H1 (cell line): ENCODE measurements around the gene ZIC5. TPM values are rescaled to one million over a fixed set of nuclear protein-coding genes. Genes with fewer than 3 reads are reported as not detected.
A peak's percentile ranks its signal among the peaks of the same experiment; 100 is the strongest.

Experiments
- CTCF ChIA-PET: fragments of 300-600 bp; sonication (Branson Sonifier 250); formaldehyde crosslinking; loops from one replicate; lab custom pipeline; 2021; ENCODE audit not compliant: partially characterized antibody; lab: Charles Lee
- POLR2A ChIA-PET: fragments of 300-600 bp; sonication (Branson Sonifier 250); formaldehyde crosslinking; loops from one replicate; lab custom pipeline; 2021; ENCODE audit warnings: inconsistent platforms; ENCODE audit not compliant: partially characterized antibody; lab: Charles Lee
- DNase-seq, 2 experiments: peaks; one replicate each; pipeline versions ENCODE4 v3.0.0 to v3.0.0-alpha.2; 2010 to 2022; ENCODE audit warnings: low spot score in 2 of 2, low read depth in 1 of 2, mixed read lengths in 1 of 2
- FAIRE-seq: peaks from 2 replicates; lab custom pipeline; 2011; peaks lifted over from hg19 to GRCh38; lab: Jason Lieb, UNC
- H2AFZ ChIP-seq: 2 replicates; pipeline ENCODE4 v1.8.1; 2012; ENCODE audit warnings: low read length, inconsistent platforms
- H2AK5ac ChIP-seq: 2 replicates; pipeline ENCODE4 v1.6.1; 2013; ENCODE audit warnings: low read depth, low read length
- H2BK120ac ChIP-seq: replicated peaks from 2 replicates; pipeline ENCODE3; 2013; ENCODE audit warnings: low read depth, low read length, inconsistent platforms
- H2BK12ac ChIP-seq: 2 replicates; pipeline ENCODE4 v1.6.1; 2013; ENCODE audit warnings: low read depth, low read length
- H2BK15ac ChIP-seq: 2 replicates; pipeline ENCODE4 v1.6.1; 2013; ENCODE audit warnings: low read length
- H2BK20ac ChIP-seq: 2 replicates; pipeline ENCODE4 v1.6.1; 2013; ENCODE audit warnings: low read length
- H2BK5ac ChIP-seq: 2 replicates; pipeline ENCODE4 v1.6.1; 2013; ENCODE audit warnings: low read depth, low read length
- H3K14ac ChIP-seq: 2 replicates; pipeline ENCODE4 v1.6.1; 2013; ENCODE audit warnings: inconsistent platforms; ENCODE audit not compliant: insufficient read length
- H3K18ac ChIP-seq: 2 replicates; pipeline ENCODE4 v1.6.1; 2013; ENCODE audit warnings: low read length; ENCODE audit errors: extremely low read depth
- H3K23ac ChIP-seq: 2 replicates; pipeline ENCODE4 v1.6.1; 2013; ENCODE audit warnings: inconsistent platforms; ENCODE audit not compliant: insufficient read length
- H3K23me2 ChIP-seq: 2 replicates; pipeline ENCODE4 v1.6.1; 2013; ENCODE audit warnings: low read depth, low read length
- H3K27ac ChIP-seq: 2 replicates; pipeline ENCODE4 v1.6.1; 2011; ENCODE audit warnings: low read depth, low read length, inconsistent platforms
- H3K27me3 ChIP-seq, 4 experiments: replicated peaks in 1 of 4; 1 replicate in 1 of 4; 2 replicates in 3 of 4; pipeline versions ENCODE4 v1.6.1 to v1.8.1; 2011 to 2013; ENCODE audit warnings: low read length in 3 of 4, mild to moderate bottlenecking in 3 of 4, inconsistent platforms in 2 of 4, mixed read lengths in 2 of 4, moderate library complexity in 1 of 4; ENCODE audit not compliant: control insufficient read depth in 3 of 4, insufficient read depth in 3 of 4; ENCODE audit errors: extremely low read depth in 1 of 4
- H3K36me3 ChIP-seq, 4 experiments: 2 replicates each; pipeline versions ENCODE4 v1.6.1 to v1.8.1; 2011 to 2013; ENCODE audit warnings: mild to moderate bottlenecking in 4 of 4, low read length in 3 of 4, moderate library complexity in 2 of 4, control low read depth in 1 of 4, inconsistent platforms in 1 of 4; ENCODE audit not compliant: insufficient read depth in 4 of 4, control insufficient read depth in 2 of 4
- H3K4ac ChIP-seq: replicated peaks from 2 replicates; pipeline ENCODE3; 2013; ENCODE audit warnings: low read length, low read depth, mixed read lengths, inconsistent platforms; ENCODE audit not compliant: insufficient read length
- H3K4me1 ChIP-seq, 4 experiments: replicated peaks in 1 of 4; 1 replicate in 1 of 4; 2 replicates in 3 of 4; pipeline versions ENCODE4 v1.6.1 to v1.8.1; 2011 to 2013; ENCODE audit warnings: low read length in 3 of 4, inconsistent platforms in 2 of 4, mixed read lengths in 1 of 4; ENCODE audit not compliant: insufficient read depth in 4 of 4, control insufficient read depth in 3 of 4
- H3K4me2 ChIP-seq, 2 experiments: 2 replicates each; pipeline versions ENCODE4 v1.6.1 to v1.8.1; 2011 to 2013; ENCODE audit warnings: low read depth in 2 of 2, low read length in 2 of 2, control low read depth in 1 of 2, inconsistent platforms in 1 of 2, mild to moderate bottlenecking in 1 of 2; ENCODE audit not compliant: insufficient read depth in 1 of 2
- H3K4me3 ChIP-seq, 4 experiments: fragments of 200-600, 300-600 bp in 1 of 4; sonication (generic), shearing (Covaris generic), sonication (Bioruptor Twin) in 1 of 4; 2 replicates each; pipeline versions ENCODE4 v1.5.1 to v1.8.1; 2011 to 2016; ENCODE audit warnings: low read length in 4 of 4, low read depth in 3 of 4, control low read depth in 2 of 4, inconsistent platforms in 2 of 4, mild to moderate bottlenecking in 2 of 4, mixed read lengths in 1 of 4, moderate library complexity in 1 of 4; ENCODE audit not compliant: insufficient read depth in 2 of 4; ENCODE audit errors: extremely low read depth in 1 of 4
- H3K56ac ChIP-seq: replicated peaks from 2 replicates; pipeline ENCODE3; 2013; ENCODE audit warnings: low read depth, mild to moderate bottlenecking, mixed read lengths, low read length, inconsistent platforms; ENCODE audit not compliant: insufficient read length
- H3K79me1 ChIP-seq: 2 replicates; pipeline ENCODE4 v1.6.1; 2013; ENCODE audit warnings: low read depth, low read length, control low read depth
- H3K79me2 ChIP-seq, 2 experiments: 2 replicates each; pipeline versions ENCODE4 v1.6.1 to v1.8.1; 2012 to 2013; ENCODE audit warnings: low read length in 2 of 2, mild to moderate bottlenecking in 2 of 2, inconsistent platforms in 1 of 2; ENCODE audit not compliant: insufficient read depth in 2 of 2, control insufficient read depth in 1 of 2
- H3K9ac ChIP-seq, 4 experiments: replicated peaks in 1 of 4; 1 replicate in 1 of 4; 2 replicates in 3 of 4; pipeline versions ENCODE4 v1.6.1 to v1.8.1; 2011 to 2013; ENCODE audit warnings: low read depth in 3 of 4, low read length in 3 of 4, control low read depth in 2 of 4, mild to moderate bottlenecking in 2 of 4, moderate library complexity in 2 of 4, inconsistent platforms in 1 of 4; ENCODE audit errors: extremely low read depth in 1 of 4
- H3K9me3 ChIP-seq, 2 experiments: 2 replicates each; pipeline versions ENCODE4 v1.6.1 to v1.8.1; 2012 to 2013; ENCODE audit warnings: mild to moderate bottlenecking in 2 of 2, moderate library complexity in 2 of 2, control low read depth in 1 of 2, inconsistent platforms in 1 of 2, low read depth in 1 of 2, low read length in 1 of 2, mixed read lengths in 1 of 2; ENCODE audit not compliant: insufficient read depth in 2 of 2
- H4K20me1 ChIP-seq, 2 experiments: replicated peaks in 1 of 2; 2 replicates each; pipeline versions ENCODE3 to v1.8.1; 2011 to 2013; ENCODE audit warnings: inconsistent platforms in 2 of 2, low read length in 2 of 2, mild to moderate bottlenecking in 1 of 2; ENCODE audit not compliant: insufficient read depth in 2 of 2, control insufficient read depth in 1 of 2
- H4K5ac ChIP-seq: 2 replicates; pipeline ENCODE4 v1.6.1; 2013; ENCODE audit warnings: low read length, low read depth, mixed read lengths, inconsistent platforms; ENCODE audit not compliant: insufficient read length
- H4K8ac ChIP-seq: 2 replicates; pipeline ENCODE4 v1.8.0; 2013; ENCODE audit warnings: mild to moderate bottlenecking, moderate library complexity, low read length, inconsistent platforms; ENCODE audit not compliant: insufficient read depth; ENCODE audit errors: extremely low read depth
- H4K91ac ChIP-seq: replicated peaks from 2 replicates; pipeline ENCODE3; 2013; ENCODE audit warnings: low read length, mixed read lengths, inconsistent platforms; ENCODE audit not compliant: insufficient read length
- ATF2 ChIP-seq: IDR thresholded peaks from 2 replicates; pipeline ENCODE4 v1.6.1; 2012; ENCODE audit warnings: low read length, inconsistent platforms
- BACH1 ChIP-seq: IDR thresholded peaks from 2 replicates; pipeline ENCODE4 v1.6.1; 2012; ENCODE audit warnings: low read length, improper control_type of control experiment
- CEBPB ChIP-seq: IDR thresholded peaks from 2 replicates; pipeline ENCODE4 v1.6.1; 2012; ENCODE audit warnings: low read depth, low read length
- KDM1A ChIP-seq: fragments of 200-600, 300-600 bp; sonication (generic); IDR thresholded peaks from 2 replicates; pipeline ENCODE4 v1.7.1; 2016; ENCODE audit warnings: mild to moderate bottlenecking, low read length, borderline replicate concordance
- KDM5A ChIP-seq: fragments of 200-600 bp; IDR thresholded peaks from 2 replicates; pipeline ENCODE4 v1.7.1; 2012; ENCODE audit warnings: mild to moderate bottlenecking, low read length, inconsistent platforms, mixed read lengths
- MAX ChIP-seq: IDR thresholded peaks from 2 replicates; pipeline ENCODE4 v1.6.1; 2012; ENCODE audit warnings: inconsistent platforms
- TAF1 ChIP-seq: IDR thresholded peaks from 2 replicates; pipeline ENCODE4 v1.6.1; 2011; ENCODE audit warnings: mild to moderate bottlenecking, low read depth, low read length
- WGBS, 2 experiments: shearing (Covaris generic) in 1 of 2; methylation state at CpG; one replicate each; pipeline versions ENCODE4 v1.1.6 to v1.1.7; 2013 to 2015; ENCODE audit warnings: low lambda C conversion rate in 2 of 2, mixed read lengths in 2 of 2, inconsistent platforms in 1 of 2, low coverage in 1 of 2, missing lambda C conversion rate in 1 of 2; ENCODE audit not compliant: insufficient replicate concordance in 2 of 2, insufficient coverage in 1 of 2, insufficient read length in 1 of 2; ENCODE audit errors: extremely low coverage in 1 of 2, missing lambda C conversion rate in 1 of 2; 5-methylcytosine and 5-hydroxymethylcytosine counted together
- polyA plus RNA-seq, 7 experiments: library from polyadenylated mRNA; depleted of rRNA in 3 of 7; stranded (reverse) in 5 of 7; unstranded in 2 of 7; fragments of >200 nt in 5 of 7; fragments of 200-250 nt in 2 of 7; gene quantifications; 1 replicate in 5 of 7; 2 replicates in 1 of 7; 4 replicates in 1 of 7; pipeline versions ENCODE4 v1.2.1 to v1.2.3, GENCODE V29; 2011 to 2013; ENCODE audit warnings: missing spikeins in 2 of 7, mixed read lengths in 2 of 7
- total RNA-seq: library from RNA; stranded (reverse); fragmentation: NEBNext Ultra II Directional; extraction: Animal tissue kit (Norgen Biotek cat#: 25700); gene quantifications from 2 replicates; pipeline ENCODE4 v1.2.1, GENCODE V29; 2021
- TF ChIP-seq, protein P1 (sequence below): IDR thresholded peaks from 2 replicates; pipeline ENCODE4 v1.6.1; 2012; ENCODE audit warnings: inconsistent platforms

Gene ZIC5
- total and polyA plus RNA-seq, 2 of the 8 experiments (the other 6 are each of a cell fraction or from before 2014, with no cell fraction given) = 14.2 to 52.7 TPM

GRCh38 chr13:99975626-99976025 is 4.1 kb upstream of the ZIC5 start:
- peak overlapping the region in 2 of 4 experiments; percentile 15 to 79; a peak in 4 of 8 replicates for H3K4me3 ChIP-seq
- H2BK120ac ChIP-seq = peak overlapping the region; percentile 77
- no peak overlapping the region for H3K14ac ChIP-seq
- 49% methylated on average over 19 of the region's 19 CpGs; no CpG with 5 or more reads in 1 of the 2 experiments for WGBS, 2 experiments
- peak overlapping the region; percentile 73; the same call in 1 of the 2 replicates for H4K8ac ChIP-seq
- H3K27me3 ChIP-seq = peaks cover 0 to 16% (median 4%) of the 10 kb centered on the region in 4 experiments; a peak in 4 of 7 replicates
- peak overlapping the region; percentile 53 for H2BK20ac ChIP-seq
- H2BK15ac ChIP-seq = no peak overlapping the region
- ChIA-PET POLR2A (interaction anchor here (0.8 to 3.5 kb wide), 7 partner anchors 9 to 288 kb away, joined by 3 to 39 read pairs (median 6); no protein-coding TSS in a partner anchor), CTCF (interaction anchor here (0.6 to 3.3 kb wide), 7 partner anchors 16 to 320 kb away, joined by 3 to 12 read pairs (median 4); no protein-coding TSS in a partner anchor)
- FAIRE-seq (no peak), DNase-seq (peak in 1 of 2 experiments; percentile 66)
- H3K23me2 ChIP-seq = peaks cover 19% of the 10 kb centered on the region
- no peaks in the 10 kb centered on the region for H3K36me3 ChIP-seq
- peak overlapping the region; percentile 76 for H3K4ac ChIP-seq
- no peak overlapping the region for H3K27ac ChIP-seq
- peaks cover 0 to 31% (median 27%) of the 10 kb centered on the region in 4 experiments; a peak in 6 of 7 replicates for H3K4me1 ChIP-seq
- peaks cover 0 to 32% of the 10 kb centered on the region in 2 experiments; a peak in 3 of 4 replicates for H3K79me2 ChIP-seq
- no peak overlapping the region for H3K56ac ChIP-seq
- peak overlapping the region; percentile 97; the same call in 1 of the 2 replicates for H2BK5ac ChIP-seq
- H4K91ac ChIP-seq = peak overlapping the region; percentile 77
- H2BK12ac ChIP-seq = peak overlapping the region; percentile 97; the same call in 1 of the 2 replicates
- TF ChIP-seq ATF2 (no peak), BACH1 (no peak), KDM5A (no peak), KDM1A (no peak), TAF1 (no peak), MAX (peak; percentile 63; the same call in 1 of the 2 replicates), CEBPB (no peak)
- TF ChIP-seq, protein P1, sequence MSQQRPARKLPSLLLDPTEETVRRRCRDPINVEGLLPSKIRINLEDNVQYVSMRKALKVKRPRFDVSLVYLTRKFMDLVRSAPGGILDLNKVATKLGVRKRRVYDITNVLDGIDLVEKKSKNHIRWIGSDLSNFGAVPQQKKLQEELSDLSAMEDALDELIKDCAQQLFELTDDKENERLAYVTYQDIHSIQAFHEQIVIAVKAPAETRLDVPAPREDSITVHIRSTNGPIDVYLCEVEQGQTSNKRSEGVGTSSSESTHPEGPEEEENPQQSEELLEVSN = peak; percentile 41; the same call in 1 of the 2 replicates
- no peak overlapping the region for H2AFZ ChIP-seq
- H3K18ac ChIP-seq = peak overlapping the region; percentile 91
- H2AK5ac ChIP-seq = no peak overlapping the region; the same call in 1 of the 2 replicates
- no peaks in the 10 kb centered on the region for H3K9me3 ChIP-seq
- H3K9ac ChIP-seq = no peak overlapping the region
- peak overlapping the region; percentile 81 to 82 for H3K4me2 ChIP-seq
- no peaks in the 10 kb centered on the region; the same call in 1 of the 2 replicates for H3K79me1 ChIP-seq
- H4K20me1 ChIP-seq = no peaks in the 10 kb centered on the region
- H3K23ac ChIP-seq = no peak overlapping the region
- H4K5ac ChIP-seq = peak overlapping the region; percentile 41
